Middle frontal gyrus (tissue), 1 donor: Measurements from ENCODE around the gene TMBIM6.
"Not testable (repeated sequence)": the region's sequence is repeated elsewhere in the genome, so short reads cannot be mapped to it uniquely, and the experiment has no call there.

Experiments
- DNase-seq: peaks from one replicate; pipeline ENCODE4 v3.0.0-alpha.2; 2015; ENCODE audit warnings: low spot score; ENCODE audit errors: extremely low spot score

The TMBIM6 gene, protein sequence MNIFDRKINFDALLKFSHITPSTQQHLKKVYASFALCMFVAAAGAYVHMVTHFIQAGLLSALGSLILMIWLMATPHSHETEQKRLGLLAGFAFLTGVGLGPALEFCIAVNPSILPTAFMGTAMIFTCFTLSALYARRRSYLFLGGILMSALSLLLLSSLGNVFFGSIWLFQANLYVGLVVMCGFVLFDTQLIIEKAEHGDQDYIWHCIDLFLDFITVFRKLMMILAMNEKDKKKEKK

DNA sequence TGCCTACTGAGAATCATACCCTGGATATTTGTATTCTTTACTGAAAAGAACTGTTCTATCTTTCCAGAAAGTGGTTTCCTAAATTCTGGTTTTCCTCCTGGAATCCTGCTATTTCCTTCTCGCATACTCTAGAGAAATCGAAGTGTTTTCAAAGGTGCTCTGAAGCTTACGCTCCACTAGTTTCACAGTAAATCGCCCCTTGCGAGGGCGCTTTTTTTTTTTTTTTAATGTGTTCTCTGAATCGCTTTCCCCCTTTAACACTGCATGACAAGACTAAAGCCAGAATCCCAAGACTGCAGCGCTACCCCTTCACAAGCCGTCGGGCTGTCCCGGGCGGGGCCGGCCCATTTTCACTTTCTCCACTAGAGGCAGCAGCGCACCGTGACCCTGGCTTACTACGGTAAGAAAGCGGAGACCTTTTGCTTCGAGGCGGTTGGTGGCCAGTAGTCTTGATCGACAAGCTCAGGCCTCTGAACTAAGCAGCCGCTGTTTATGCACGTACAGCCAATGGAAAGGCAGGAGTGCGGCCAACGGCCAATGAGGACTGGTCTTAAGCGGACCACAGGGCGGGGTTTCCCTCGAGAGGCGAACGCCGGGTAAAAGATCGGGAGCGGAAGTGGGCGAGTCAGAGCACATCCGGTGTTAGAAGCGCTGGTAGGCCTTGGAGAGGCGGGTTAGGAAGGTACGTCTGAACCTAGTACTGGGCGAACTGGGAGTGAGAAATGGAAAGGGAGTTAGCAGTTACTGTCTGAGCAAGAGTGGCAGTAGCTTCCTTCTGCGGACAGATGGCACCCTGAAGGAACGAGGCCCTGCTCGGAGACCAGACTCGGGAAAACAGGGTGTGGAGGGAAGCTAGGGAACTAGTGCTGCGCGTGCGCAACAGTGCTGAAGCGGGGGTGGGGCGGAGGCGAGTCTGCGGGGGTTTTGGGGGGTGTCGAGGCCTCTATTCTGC is at the start of gene TMBIM6:
Gene TMBIM6, plus strand, starts transcription at position 628 of the 952 bp plus-strand sequence. CDS start 10,937 bp downstream, outside the sequence.
- peak; percentile 99 for DNase-seq

DNA sequence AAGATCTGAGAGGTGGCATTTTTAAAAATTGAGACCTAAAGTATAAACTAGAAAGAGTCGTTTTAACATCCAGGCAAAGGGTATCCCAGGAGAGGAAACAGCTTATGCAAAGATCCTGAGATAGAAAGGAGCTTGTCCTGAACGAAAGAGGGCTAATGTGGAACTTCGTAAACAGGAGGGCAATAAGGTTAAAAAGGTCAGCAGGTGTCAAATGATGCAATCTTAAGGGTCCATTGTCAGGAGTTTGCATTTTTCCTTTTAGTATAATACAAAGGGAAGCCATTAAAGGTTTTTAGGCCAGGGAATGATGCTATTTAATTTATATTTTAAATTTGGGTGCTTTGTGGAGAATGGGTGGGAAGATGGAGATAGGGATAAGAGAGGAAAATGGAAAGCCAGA is 48.5 kb upstream of the TMBIM6 start:
- no peak for DNase-seq

DNA sequence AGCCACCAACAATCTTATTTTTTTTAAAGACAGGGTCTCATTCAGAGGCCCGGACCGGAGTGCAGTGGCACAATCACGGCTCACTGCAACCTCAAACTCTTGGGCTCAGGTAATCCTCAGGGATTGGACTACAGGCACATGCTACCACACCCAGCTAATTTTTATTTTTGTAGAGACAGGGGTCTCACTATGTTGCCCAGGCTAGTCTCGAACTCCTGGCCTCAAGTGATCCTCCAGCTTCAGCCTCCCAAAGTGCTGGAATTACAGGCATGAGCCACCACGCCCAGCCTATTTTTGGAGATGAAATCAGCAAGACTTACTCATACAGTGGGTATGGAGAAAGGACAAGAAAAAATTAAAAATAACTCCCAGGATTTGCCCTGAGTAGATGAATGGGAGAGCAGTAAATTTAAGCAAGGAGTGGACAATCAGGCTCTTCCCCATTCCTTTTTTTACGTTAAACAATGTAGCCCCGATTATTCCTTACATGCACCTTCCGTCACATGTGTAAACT is 47.4 kb upstream of the TMBIM6 start:
- DNase-seq: no peak

DNA sequence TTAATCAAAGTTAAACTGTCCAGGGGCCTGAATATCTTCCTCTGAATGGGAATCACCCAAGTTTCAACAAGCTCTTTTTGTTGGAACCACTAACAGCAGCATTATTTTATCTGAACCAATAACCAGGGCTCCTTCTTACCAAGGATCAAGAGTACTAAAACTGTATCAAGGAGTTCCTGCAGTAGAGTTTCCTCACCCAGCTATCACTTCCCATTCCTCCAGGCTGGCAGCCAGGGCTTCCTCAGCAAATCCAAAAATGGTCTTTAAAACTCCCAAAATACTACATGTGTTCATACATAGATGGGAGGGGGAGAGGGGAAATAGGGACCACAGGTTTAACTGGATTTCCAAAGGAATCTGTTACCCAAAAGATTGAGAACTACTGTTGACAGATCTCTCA is 44.6 kb upstream of the TMBIM6 start:
- no peak for DNase-seq

DNA sequence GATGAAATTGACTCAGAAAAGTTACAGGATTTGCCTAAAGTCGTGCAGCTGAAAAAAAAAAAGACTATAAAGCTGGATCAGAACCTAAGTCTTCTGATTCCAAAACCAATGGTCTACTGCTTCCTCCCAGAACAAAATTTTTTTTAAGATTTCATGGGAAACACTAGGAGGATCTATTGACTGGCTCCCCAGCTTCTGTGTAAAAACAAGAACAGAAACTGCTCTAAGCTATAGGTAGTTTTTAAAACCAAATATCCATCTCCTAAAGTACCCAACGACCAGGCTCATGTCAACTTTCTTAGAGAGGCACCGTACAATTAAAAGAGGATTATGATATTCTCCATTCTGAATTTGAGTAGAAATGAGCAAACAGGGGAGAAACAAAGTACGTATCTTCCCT is 43.5 kb upstream of the TMBIM6 start:
- DNase-seq: no peak

DNA sequence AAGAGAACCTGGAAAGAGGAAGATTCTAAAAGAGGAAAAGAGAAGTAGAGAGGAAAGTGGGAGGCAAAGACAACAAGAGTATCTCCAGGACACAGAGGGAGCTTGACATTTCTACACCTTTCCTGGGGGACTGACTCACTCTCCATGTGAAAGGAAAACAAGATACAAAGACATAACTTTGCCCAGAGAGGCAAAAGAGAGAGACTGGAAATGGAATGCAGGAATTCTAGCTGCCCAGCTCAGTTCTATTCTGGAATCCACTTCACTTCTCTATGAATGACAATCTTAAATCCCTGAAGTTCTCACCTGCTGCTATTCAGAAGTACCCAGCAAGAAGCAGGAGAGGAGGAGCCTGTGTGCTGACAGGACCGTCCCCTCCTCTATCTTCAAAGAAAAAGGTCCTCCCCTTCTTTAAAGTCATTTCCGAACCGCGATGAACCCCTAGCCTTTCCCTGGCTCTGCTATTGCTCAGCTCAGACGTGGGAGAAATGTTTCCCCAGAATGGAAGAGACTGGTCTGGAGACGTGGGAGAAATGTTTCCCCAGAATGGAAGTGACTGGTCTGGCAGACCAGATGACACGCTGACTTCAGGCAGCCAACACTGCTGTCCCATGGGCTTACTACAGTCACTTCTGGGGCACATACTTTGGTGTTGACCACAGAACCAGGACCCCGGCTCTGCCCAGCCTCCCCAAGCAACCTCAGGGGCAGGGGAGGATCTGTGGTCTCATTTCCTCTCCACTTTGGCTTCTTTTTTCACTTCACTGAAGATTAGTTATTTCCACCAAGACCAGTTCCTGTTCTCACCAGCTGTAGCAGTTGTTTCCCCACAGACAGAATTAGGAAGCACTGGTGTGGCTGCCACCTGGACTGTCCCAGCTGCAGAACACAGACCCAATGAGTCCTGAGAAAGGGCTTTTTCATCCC is 42.5 kb upstream of the TMBIM6 start:
- no peak for DNase-seq

DNA sequence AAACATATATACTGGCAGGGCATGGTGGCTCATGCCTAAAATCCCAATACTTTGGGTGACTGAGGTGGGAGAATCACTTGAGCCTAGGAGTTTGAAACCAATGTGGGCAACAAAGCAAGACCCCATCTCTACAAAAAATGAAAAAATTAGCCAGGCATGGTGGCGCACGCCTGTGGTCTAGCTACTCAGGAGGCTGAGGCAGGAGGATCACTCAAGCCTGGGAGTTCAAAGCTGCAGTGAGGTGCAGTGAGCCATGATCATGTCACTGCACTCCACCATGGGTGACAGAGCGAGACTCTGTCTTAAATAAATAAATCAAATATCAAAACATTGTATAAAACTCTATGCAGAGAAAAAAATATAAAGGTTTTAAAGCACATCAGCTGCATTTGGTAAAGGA is 39.3 kb upstream of the TMBIM6 start:
- DNase-seq: no peak

DNA sequence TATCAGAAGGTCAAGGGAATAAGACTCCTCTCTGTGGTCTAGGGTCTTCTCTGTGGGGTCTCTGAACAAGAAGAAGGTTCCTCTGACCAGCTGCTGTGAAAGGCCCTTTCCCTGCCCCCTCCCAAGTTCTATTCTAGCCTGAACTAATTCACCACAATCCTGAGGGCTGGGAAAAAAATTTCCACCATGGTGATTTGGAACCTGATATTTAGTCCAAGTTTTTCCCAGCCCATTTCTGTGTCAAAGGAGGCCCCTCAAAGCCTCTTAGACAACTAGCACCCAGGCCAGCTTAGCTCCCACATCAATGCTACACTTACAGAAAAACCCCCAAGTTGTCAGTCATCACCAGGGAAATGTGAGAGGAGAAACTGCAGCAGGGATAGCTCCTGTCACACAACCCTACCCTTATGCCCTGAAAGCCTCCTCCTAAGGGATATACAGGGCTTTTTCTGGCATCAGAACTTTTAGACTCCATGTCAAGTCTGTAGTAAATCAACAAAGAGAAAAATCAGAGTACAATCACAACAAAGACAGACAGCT is 38.6 kb upstream of the TMBIM6 start:
- DNase-seq: no peak

DNA sequence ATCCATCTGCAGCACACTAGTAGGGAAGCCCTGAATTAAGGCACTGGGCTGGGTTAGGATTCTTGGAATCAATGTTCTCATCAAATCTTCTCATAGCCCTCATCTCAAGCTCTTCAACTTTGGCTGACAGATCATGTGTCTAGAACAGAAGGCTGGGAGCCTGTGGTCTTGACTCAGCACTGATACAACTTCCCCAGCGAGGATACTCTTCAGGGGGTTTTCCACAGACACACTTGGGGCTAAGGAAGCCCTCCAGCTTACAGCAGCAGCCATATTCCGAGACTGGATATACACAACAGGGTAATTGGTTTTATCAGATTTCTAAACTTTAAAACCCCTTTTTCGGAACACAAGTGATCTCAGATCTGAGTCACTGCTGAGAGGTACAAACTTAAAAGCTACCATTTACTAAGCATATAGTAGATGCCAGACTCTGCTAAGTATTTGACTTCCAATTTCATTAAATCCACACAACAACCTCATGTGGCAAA is 37.7 kb upstream of the TMBIM6 start:
- no peak for DNase-seq

DNA sequence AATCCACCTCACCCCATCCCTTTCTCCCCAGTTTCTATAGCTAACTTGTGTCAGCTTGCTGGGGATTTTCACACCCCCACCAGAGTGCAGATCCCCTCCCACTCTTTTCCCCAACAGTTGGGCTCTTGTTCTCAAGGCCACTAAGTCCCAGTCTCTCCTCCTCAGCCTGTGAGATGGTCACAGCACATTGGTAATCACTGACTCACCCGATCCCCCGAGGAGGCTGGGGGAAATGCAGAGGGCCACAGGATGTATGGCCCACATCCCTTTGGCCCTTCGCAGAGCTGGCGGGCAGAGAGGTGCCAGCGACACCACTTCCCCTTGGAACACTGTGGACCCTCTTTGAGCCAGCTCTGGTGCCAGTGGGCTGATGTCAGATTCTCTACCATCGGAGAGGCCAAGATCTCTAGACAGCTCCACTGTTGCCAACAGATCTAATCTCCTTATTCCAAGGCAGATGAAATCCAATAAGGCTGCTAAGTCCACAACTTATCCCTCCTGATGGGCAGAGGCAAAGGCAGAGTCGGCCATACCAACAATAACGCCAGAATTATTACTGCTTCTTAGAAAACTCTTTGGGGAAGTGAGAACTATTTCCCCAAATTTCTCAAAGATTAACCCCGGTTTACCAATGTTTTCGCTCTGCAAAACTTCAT is 35.8 kb upstream of the TMBIM6 start:
- DNase-seq: no peak

DNA sequence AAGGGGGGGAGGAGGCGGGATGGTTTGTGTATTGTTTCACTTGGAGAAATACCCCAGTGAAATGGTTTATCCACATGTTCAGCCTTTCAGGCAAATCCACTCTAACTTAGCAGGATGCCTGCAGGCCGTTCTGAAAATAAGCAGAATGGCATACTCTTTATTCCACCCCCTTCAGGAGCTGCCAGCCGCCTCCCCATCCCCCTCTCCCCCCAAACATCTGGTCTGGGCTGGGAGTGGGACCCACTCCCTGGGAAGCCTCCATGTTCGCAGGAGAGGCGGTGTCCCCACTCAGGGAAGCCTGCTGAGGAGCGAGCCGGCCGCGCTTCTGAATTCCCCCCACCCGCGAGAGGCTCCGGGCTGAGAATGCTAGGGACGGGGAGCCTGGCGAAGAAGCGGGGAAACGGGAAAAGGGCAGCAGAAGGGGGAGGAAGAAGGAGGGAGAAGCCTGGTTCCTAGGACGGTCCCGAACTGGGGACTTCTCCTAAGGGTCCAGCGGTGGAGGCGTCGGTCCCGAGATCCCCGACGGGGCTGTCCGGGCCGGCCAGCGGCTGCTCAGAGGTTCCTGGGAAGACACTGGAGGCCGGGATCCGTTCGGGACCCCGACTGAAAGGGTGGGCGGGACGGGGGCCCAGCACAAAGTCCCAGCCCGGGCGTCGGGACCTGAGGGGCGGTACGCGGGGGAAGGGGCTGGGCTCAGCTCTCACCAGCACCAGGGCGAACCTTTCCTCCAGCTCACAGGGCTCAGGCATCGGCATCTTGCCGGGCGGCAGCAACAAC is 34.8 kb upstream of the TMBIM6 start:
- no peak for DNase-seq

DNA sequence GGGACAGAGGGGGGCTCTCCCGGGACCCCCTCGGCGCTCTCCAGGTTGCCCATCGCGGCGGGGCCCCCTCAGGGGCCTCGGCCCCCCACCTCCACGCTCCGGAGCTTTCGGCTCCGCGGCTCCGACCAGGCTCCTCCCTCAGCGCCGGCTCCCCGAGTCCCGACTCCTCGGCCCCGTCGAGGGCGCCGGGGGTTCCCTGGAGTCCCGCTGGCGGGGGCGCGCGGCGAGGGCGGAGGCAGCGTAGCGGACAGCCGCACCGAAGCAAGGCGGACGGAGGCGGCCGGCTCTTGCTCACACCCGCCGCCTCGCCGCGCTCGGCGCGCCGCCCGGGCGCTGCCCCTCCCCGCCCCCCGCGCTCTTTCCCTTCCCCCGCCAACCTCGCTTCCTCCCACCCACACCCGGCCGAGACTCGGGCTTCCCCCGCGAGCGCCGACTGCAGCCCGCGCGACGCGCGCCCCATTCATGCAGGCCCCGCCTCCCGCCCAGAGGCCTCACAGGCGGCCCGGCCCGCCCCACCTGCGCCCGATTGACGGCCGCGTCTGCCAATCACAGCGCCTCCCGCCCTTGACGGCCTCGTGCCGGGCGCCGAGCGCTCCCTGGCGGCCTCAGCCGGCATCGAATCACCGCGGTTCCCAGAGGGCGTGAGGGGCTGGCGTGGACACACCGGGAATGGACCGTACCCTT is 34.1 kb upstream of the TMBIM6 start, which contains the start of gene FMNL3:
Gene FMNL3, minus strand, starts transcription at position 278 of the 684 bp plus-strand sequence. Its CDS starts 225 bp downstream, at position 53.
- peak; percentile 94 for DNase-seq

DNA sequence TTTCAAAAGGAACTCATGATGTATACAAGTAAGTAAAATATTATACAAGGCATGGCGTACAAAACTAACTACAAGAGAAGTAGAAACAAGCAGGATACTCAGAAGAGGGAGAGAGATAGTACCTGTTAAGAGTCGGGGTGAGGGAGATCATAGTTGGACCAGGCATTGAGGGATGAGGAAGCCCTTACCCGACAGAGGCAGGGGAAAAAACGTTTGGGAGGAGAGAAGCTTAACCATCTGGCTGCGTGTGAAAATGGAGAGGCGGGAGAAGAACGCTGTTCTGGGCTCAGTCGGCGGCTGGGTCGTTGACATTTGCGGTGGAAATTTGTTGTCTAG is 33.6 kb upstream of the TMBIM6 start:
- no peak for DNase-seq

DNA sequence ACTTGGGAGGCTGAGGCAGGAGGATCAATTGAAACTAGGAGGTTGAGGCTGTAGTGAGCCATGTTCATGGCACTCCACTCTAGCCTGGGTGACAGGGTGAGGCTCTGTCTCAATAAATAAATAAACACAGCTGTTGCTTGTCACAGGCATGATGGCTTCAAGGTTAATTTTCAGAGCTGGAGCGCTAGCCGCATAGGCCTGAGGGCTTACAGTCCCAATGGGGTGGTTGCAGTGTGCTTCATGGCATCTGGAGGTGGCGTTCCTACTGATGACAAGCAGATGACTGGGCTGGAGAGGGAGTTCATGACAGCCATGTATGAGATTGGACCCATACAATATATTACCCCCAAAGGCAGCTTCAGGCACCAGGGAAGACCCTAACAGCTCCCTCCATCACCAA is 32.5 kb upstream of the TMBIM6 start:
- DNase-seq: no peak

DNA sequence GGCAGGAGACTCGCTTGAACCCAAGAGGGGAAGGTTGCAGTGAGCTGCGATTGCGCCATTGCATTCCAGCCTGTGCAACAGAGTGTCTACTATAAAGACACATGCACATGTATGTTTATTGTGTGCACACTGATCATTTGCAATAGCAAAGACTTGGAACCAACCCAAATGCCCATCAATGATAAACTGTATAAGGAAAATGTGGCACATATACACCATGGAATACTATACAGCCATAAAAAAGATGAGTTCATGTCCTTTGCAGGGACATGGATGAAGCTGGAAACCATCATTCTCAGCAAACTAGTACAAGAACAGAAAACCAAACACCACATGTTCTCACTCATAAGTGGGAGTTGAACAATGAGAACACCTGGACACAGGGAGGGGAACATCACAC is 27.4 kb upstream of the TMBIM6 start:
- not testable (repeated sequence) for DNase-seq

DNA sequence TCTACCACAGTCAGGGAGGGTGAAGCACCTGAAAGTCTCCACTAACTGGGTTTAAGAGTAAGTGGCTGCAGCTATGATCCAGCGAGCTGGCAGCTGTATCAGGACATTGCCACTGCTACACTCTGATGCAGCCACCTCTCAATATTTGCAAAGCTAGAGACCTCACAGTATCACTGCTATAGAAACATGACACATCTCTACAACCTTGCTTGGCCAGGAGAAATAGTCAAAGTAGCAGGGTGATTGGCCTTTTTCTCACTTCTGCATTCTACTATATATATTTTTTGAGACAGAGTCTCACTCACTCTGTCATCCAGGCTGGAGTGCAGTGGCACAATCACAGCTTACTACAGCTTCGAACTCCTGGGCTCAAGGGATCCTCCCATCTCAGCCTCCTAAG is 24.8 kb upstream of the TMBIM6 start:
- no peak for DNase-seq

DNA sequence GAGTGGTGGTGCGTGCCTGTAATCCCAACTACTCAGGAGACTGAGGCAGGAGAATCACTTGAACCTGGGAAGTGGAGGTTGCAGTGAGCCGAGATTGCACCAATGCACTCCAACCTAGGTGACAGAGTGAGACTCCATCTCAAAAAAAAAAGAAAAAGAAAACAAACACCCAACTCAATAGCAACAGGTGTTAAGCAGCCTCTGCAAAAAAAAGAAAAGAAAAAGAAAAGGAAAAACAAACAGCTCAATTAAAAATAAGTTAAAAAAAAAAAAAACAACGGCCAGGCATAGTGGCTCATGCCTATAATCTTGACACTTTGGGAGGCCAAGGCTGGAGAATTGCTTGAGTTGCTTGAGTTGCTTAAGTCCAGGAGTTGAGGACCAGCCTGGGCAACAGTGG is 23.6 kb upstream of the TMBIM6 start:
- not testable (repeated sequence) for DNase-seq

DNA sequence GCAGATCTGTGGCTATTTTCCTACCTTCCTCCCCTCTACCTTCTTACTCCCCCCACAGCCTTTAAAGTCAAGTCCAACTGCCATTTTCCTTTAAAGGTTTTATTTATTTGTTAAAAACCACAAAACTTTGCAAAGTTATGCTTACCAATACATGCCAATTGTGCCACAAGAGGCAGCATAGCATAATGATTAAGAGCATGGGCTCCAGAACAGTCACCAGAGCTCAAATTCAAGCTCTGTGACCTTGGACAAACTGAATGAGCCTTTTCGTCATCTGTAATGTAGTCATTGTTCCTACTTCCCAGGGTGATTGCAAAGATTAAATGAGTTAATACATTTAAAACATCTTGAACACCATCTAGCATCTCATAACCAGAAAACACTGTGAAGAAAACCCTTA is 21.1 kb upstream of the TMBIM6 start:
- no peak for DNase-seq

DNA sequence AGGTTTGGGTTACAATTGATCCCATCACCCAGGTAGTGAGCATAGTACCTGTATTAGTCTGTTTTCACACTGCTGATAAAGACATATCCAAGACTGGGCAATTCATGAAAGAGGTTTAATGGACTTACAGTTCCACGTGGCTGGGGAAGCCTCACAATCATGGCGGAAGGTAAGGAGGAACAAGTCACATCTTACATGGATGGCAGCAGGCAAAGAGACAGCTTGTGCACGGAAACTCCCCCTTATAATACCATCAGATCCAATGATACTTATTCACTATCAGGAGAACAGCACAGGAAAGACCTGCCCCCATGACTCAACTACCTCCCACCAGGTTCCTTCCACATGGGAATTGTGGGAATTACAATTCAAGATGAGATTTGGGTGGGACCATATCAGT is 20.0 kb upstream of the TMBIM6 start:
- not testable (repeated sequence) for DNase-seq
